ENCODE results near the gene NR1I2.

Gene NR1I2

GRCh38 chr3:119762876-119763275, 19.0 kb upstream of the NR1I2 start:
- Histone ChIP-seq H3K4me3 (ENCODE audit: low read depth in 1 of 2, low read length in 2 of 2) (no peak overlapping the region), H3K36me3 (ENCODE audit: control insufficient read depth in 1 of 2, insufficient read depth in 2 of 2, low read length in 2 of 2) (no peaks in the 10 kb centered on the region), H3K27ac (ENCODE audit: low read length) (no peak overlapping the region), H3K27me3 (ENCODE audit: low read depth, low read length) (no peaks in the 10 kb centered on the region), H3K9me3 (ENCODE audit: control insufficient read depth in 1 of 2, low read length in 2 of 2) (no peaks in the 10 kb centered on the region), H3K4me1 (ENCODE audit: control insufficient read depth in 1 of 2, insufficient read depth in 2 of 2, low read length in 2 of 2) (no peaks in the 10 kb centered on the region)

GRCh38 chr3:119763466-119763865, 18.4 kb upstream of the NR1I2 start:
- no peak overlapping the region for H3K4me3 ChIP-seq (ENCODE audit: low read depth in 1 of 2, low read length in 2 of 2)
- no peaks in the 10 kb centered on the region for H3K9me3 ChIP-seq (ENCODE audit: control insufficient read depth in 1 of 2, low read length in 2 of 2)
- no peak overlapping the region for H3K27ac ChIP-seq (ENCODE audit: low read length)
- H3K36me3 ChIP-seq (ENCODE audit: control insufficient read depth in 1 of 2, insufficient read depth in 2 of 2, low read length in 2 of 2): no peaks in the 10 kb centered on the region
- H3K27me3 ChIP-seq (ENCODE audit: low read depth, low read length): no peaks in the 10 kb centered on the region
- H3K4me1 ChIP-seq (ENCODE audit: control insufficient read depth in 1 of 2, insufficient read depth in 2 of 2, low read length in 2 of 2): no peaks in the 10 kb centered on the region

- H3K9me3 ChIP-seq (ENCODE audit: control insufficient read depth in 1 of 2, low read length in 2 of 2): no peaks in the 10 kb centered on the region
- no peaks in the 10 kb centered on the region for H3K36me3 ChIP-seq (ENCODE audit: control insufficient read depth in 1 of 2, insufficient read depth in 2 of 2, low read length in 2 of 2)
- H3K4me3 ChIP-seq (ENCODE audit: low read depth in 1 of 2, low read length in 2 of 2): no peak overlapping the region
- H3K27me3 ChIP-seq (ENCODE audit: low read depth, low read length): no peaks in the 10 kb centered on the region
- H3K4me1 ChIP-seq (ENCODE audit: control insufficient read depth in 1 of 2, insufficient read depth in 2 of 2, low read length in 2 of 2): no peaks in the 10 kb centered on the region
- H3K27ac ChIP-seq (ENCODE audit: low read length): no peak overlapping the region
Observed at GRCh38 chr3:119765239-119765638, 16.7 kb upstream of the NR1I2 start.

- Histone ChIP-seq H3K4me3 (ENCODE audit: low read depth in 1 of 2, low read length in 2 of 2) (no peak overlapping the region), H3K27me3 (ENCODE audit: low read depth, low read length) (no peaks in the 10 kb centered on the region), H3K9me3 (ENCODE audit: control insufficient read depth in 1 of 2, low read length in 2 of 2) (no peaks in the 10 kb centered on the region), H3K27ac (ENCODE audit: low read length) (no peak overlapping the region), H3K4me1 (ENCODE audit: control insufficient read depth in 1 of 2, insufficient read depth in 2 of 2, low read length in 2 of 2) (no peaks in the 10 kb centered on the region), H3K36me3 (ENCODE audit: control insufficient read depth in 1 of 2, insufficient read depth in 2 of 2, low read length in 2 of 2) (no peaks in the 10 kb centered on the region)
Observed at GRCh38 chr3:119767936-119768601, 13.8 kb upstream of the NR1I2 start.

- Histone ChIP-seq H3K36me3 (ENCODE audit: control insufficient read depth in 1 of 2, insufficient read depth in 2 of 2, low read length in 2 of 2) (no peaks in the 10 kb centered on the region), H3K27ac (ENCODE audit: low read length) (no peak overlapping the region), H3K4me1 (ENCODE audit: control insufficient read depth in 1 of 2, insufficient read depth in 2 of 2, low read length in 2 of 2) (no peaks in the 10 kb centered on the region), H3K27me3 (ENCODE audit: low read depth, low read length) (no peaks in the 10 kb centered on the region), H3K9me3 (ENCODE audit: control insufficient read depth in 1 of 2, low read length in 2 of 2) (no peaks in the 10 kb centered on the region), H3K4me3 (ENCODE audit: low read depth in 1 of 2, low read length in 2 of 2) (no peak overlapping the region)
Observed at GRCh38 chr3:119768668-119769393, 13.1 kb upstream of the NR1I2 start.

GRCh38 chr3:119769394-119770149, 12.3 kb upstream of the NR1I2 start:
- H3K4me3 ChIP-seq (ENCODE audit: low read depth in 1 of 2, low read length in 2 of 2): no peak overlapping the region
- H3K9me3 ChIP-seq (ENCODE audit: control insufficient read depth in 1 of 2, low read length in 2 of 2): no peaks in the 10 kb centered on the region
- no peaks in the 10 kb centered on the region for H3K27me3 ChIP-seq (ENCODE audit: low read depth, low read length)
- no peaks in the 10 kb centered on the region for H3K36me3 ChIP-seq (ENCODE audit: control insufficient read depth in 1 of 2, insufficient read depth in 2 of 2, low read length in 2 of 2)
- H3K4me1 ChIP-seq (ENCODE audit: control insufficient read depth in 1 of 2, insufficient read depth in 2 of 2, low read length in 2 of 2): no peaks in the 10 kb centered on the region
- no peak overlapping the region for H3K27ac ChIP-seq (ENCODE audit: low read length)

GRCh38 chr3:119774444-119774843, 7.5 kb upstream of the NR1I2 start:
- H3K36me3 ChIP-seq (ENCODE audit: control insufficient read depth in 1 of 2, insufficient read depth in 2 of 2, low read length in 2 of 2): no peaks in the 10 kb centered on the region
- H3K9me3 ChIP-seq (ENCODE audit: control insufficient read depth in 1 of 2, low read length in 2 of 2): peaks cover 0 to 3% of the 10 kb centered on the region in 2 donors
- no peak overlapping the region for H3K4me3 ChIP-seq (ENCODE audit: low read depth in 1 of 2, low read length in 2 of 2)
- H3K4me1 ChIP-seq (ENCODE audit: control insufficient read depth in 1 of 2, insufficient read depth in 2 of 2, low read length in 2 of 2): no peaks in the 10 kb centered on the region
- H3K27ac ChIP-seq (ENCODE audit: low read length): no peak overlapping the region
- no peaks in the 10 kb centered on the region for H3K27me3 ChIP-seq (ENCODE audit: low read depth, low read length)

- Histone ChIP-seq H3K9me3 (ENCODE audit: control insufficient read depth in 1 of 2, low read length in 2 of 2) (peaks cover 0 to 3% of the 10 kb centered on the region in 2 donors), H3K4me1 (ENCODE audit: control insufficient read depth in 1 of 2, insufficient read depth in 2 of 2, low read length in 2 of 2) (no peaks in the 10 kb centered on the region), H3K27ac (ENCODE audit: low read length) (no peak overlapping the region), H3K36me3 (ENCODE audit: control insufficient read depth in 1 of 2, insufficient read depth in 2 of 2, low read length in 2 of 2) (no peaks in the 10 kb centered on the region), H3K4me3 (ENCODE audit: low read depth in 1 of 2, low read length in 2 of 2) (no peak overlapping the region), H3K27me3 (ENCODE audit: low read depth, low read length) (no peaks in the 10 kb centered on the region)
Observed at GRCh38 chr3:119776304-119776703, 5.6 kb upstream of the NR1I2 start.

GRCh38 chr3:119778176-119778575, 3.7 kb upstream of the NR1I2 start:
- no peaks in the 10 kb centered on the region for H3K36me3 ChIP-seq (ENCODE audit: control insufficient read depth in 1 of 2, insufficient read depth in 2 of 2, low read length in 2 of 2)
- H3K4me1 ChIP-seq (ENCODE audit: control insufficient read depth in 1 of 2, insufficient read depth in 2 of 2, low read length in 2 of 2): no peaks in the 10 kb centered on the region
- H3K9me3 ChIP-seq (ENCODE audit: control insufficient read depth in 1 of 2, low read length in 2 of 2): peaks cover 0 to 3% of the 10 kb centered on the region in 2 donors
- H3K4me3 ChIP-seq (ENCODE audit: low read depth in 1 of 2, low read length in 2 of 2): no peak overlapping the region
- H3K27ac ChIP-seq (ENCODE audit: low read length): no peak overlapping the region
- H3K27me3 ChIP-seq (ENCODE audit: low read depth, low read length): no peaks in the 10 kb centered on the region

- H3K36me3 ChIP-seq (ENCODE audit: control insufficient read depth in 1 of 2, insufficient read depth in 2 of 2, low read length in 2 of 2): no peaks in the 10 kb centered on the region
- no peaks in the 10 kb centered on the region for H3K4me1 ChIP-seq (ENCODE audit: control insufficient read depth in 1 of 2, insufficient read depth in 2 of 2, low read length in 2 of 2)
- no peak overlapping the region for H3K4me3 ChIP-seq (ENCODE audit: low read depth in 1 of 2, low read length in 2 of 2)
- H3K9me3 ChIP-seq (ENCODE audit: control insufficient read depth in 1 of 2, low read length in 2 of 2): peaks cover 0 to 3% of the 10 kb centered on the region in 2 donors
- no peaks in the 10 kb centered on the region for H3K27me3 ChIP-seq (ENCODE audit: low read depth, low read length)
- H3K27ac ChIP-seq (ENCODE audit: low read length): no peak overlapping the region
Observed at GRCh38 chr3:119778811-119779210, 3.1 kb upstream of the NR1I2 start.

- Histone ChIP-seq H3K9me3 (ENCODE audit: control insufficient read depth in 1 of 2, low read length in 2 of 2) (peaks cover 0 to 3% of the 10 kb centered on the region in 2 donors), H3K27me3 (ENCODE audit: low read depth, low read length) (no peaks in the 10 kb centered on the region), H3K27ac (ENCODE audit: low read length) (no peak overlapping the region), H3K36me3 (ENCODE audit: control insufficient read depth in 1 of 2, insufficient read depth in 2 of 2, low read length in 2 of 2) (no peaks in the 10 kb centered on the region), H3K4me1 (ENCODE audit: control insufficient read depth in 1 of 2, insufficient read depth in 2 of 2, low read length in 2 of 2) (no peaks in the 10 kb centered on the region), H3K4me3 (ENCODE audit: low read depth in 1 of 2, low read length in 2 of 2) (no peak overlapping the region)
Observed at GRCh38 chr3:119779731-119780383, 2.0 kb upstream of the NR1I2 start.
